ENCODE data around the gene KANK3. TPM values are rescaled to one million over a fixed set of nuclear protein-coding genes. Genes with fewer than 3 reads are reported as not detected.
"Not testable (repeated sequence)": the region's sequence is repeated elsewhere in the genome, so short reads cannot be mapped to it uniquely, and the experiment has no call there.

Gene KANK3
- total and polyA plus RNA-seq, 10 of the 15 experiments (the other 5 are each of a cell fraction or from before 2014, with no cell fraction given): 0.03 to 0.93 (median 0.22) TPM; not detected in 1

DNA sequence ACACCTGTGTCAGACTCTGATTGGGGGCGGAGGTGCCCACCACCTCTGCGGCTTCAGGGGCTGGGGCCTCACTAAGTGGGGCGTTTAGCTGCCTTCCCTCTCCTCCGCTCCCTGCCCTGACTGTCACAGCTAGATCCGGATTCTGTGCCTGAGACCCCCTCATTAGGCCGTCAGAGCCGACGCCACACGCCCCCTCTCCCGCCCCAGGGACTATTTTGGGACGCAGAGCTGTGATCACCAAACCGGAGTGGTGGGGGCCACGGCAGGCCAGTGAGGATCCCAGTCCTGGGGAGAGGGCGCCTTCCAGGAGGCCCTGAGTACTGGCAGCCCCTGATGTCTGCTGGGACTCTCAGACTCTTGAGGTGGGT is 762 bp downstream of the KANK3 start:
- SMC1A ChIA-PET (ENCODE audit: uncharacterized antibody, unreplicated experiment): no interaction called here
- Histone ChIP-seq H3K27me3 (replicated peaks in 1 of 2; ENCODE audit: control insufficient read depth in 2 of 2, insufficient read depth in 2 of 2, low read length in 1 of 2) (no peaks in the 10 kb centered on the region; a peak in 2 of 4 replicates), H3K4me2 (ENCODE audit: control insufficient read depth, insufficient read depth) (no peak overlapping the region), H3K9me3 (replicated peaks; ENCODE audit: control insufficient read depth, insufficient read depth, low read length) (no peaks in the 10 kb centered on the region), H2AFZ (ENCODE audit: control insufficient read depth, low read depth, low read length) (no peak overlapping the region), H3K79me2 (ENCODE audit: control insufficient read depth, insufficient read depth, low read length) (no peaks in the 10 kb centered on the region), H3K4me3 (no peak overlapping the region), H3K4me1 (ENCODE audit: control insufficient read depth, insufficient read depth, low read length) (peaks cover 3% of the 10 kb centered on the region), H3K27ac (ENCODE audit: control insufficient read depth, insufficient read depth) (no peak overlapping the region), H3K36me3 (ENCODE audit: control insufficient read depth in 2 of 2, insufficient read depth in 2 of 2, low read length in 1 of 2) (no peaks in the 10 kb centered on the region), H4K20me1 (ENCODE audit: control insufficient read depth, insufficient read depth) (no peaks in the 10 kb centered on the region), H3K9ac (ENCODE audit: control insufficient read depth, insufficient read depth, low read length) (no peak overlapping the region)
- RAD21 ChIA-PET (ENCODE audit: unreplicated experiment): no interaction called here
- intact Hi-C loops (cut with micrococcal nuclease; ENCODE audit: unreplicated experiment): no loop called here
- no peak for TF ChIP-seq TCF7 (IDR thresholded peaks at IDR 0.05; ENCODE audit: borderline replicate concordance)
- TF ChIP-seq TCF12 (IDR thresholded peaks at IDR 0.05; ENCODE audit: low read depth, low read length): no peak
- no peak for TF ChIP-seq TARDBP (IDR thresholded peaks at IDR 0.05; ENCODE audit: borderline replicate concordance)
- no peak for TF ChIP-seq TBL1XR1 (IDR thresholded peaks at IDR 0.05; ENCODE audit: low read depth, low read length)
- TF ChIP-seq PML (IDR thresholded peaks at IDR 0.05; ENCODE audit: low read length): no peak
- TF ChIP-seq MEF2B (IDR thresholded peaks at IDR 0.05; ENCODE audit: partially characterized antibody, poor library complexity, severe bottlenecking): no peak
- 26% methylated on average over 14 of the region's 14 CpGs for WGBS (ENCODE audit: insufficient coverage, insufficient replicate concordance, low lambda C conversion rate, missing lambda C conversion rate)
- POLR2A ChIA-PET: no interaction called here
- in situ Hi-C loops (cut with MboI): no loop called here
- no peak for FAIRE-seq
- BruUV-seq (replicated peaks): no TSS peak
- ATAC-seq: no peak; the same call in 2 of the 3 replicates
- CTCF ChIA-PET: no interaction called here
- DNase-seq (ENCODE audit: low read depth, low spot score): no peak

DNA sequence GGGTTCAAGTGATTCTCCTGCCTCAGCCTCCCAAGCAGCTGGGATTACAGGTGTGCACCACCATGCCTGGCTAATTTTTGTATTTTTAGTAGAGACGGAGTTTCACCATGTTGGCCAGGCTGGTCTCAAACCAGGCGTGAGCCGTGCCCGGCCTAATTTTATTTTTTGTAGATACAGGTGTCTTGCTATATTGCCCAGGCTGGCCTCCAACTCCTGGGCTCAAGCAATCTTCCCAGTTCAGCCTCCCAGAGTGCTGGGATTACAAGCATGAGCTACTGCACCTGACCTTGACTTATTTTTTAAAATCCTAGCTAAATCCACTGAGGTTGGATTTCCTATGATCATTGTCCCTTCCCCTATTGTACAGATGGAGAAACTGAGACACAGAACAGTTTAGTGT is 1.6 kb downstream of the KANK3 start:
- H4K20me1 ChIP-seq (ENCODE audit: control insufficient read depth, insufficient read depth); ATAC-seq; H3K79me2 ChIP-seq (ENCODE audit: control insufficient read depth, insufficient read depth, low read length); DNase-seq (ENCODE audit: low read depth, low spot score); H3K27me3 ChIP-seq (replicated peaks in 1 of 2; ENCODE audit: control insufficient read depth in 2 of 2, insufficient read depth in 2 of 2, low read length in 1 of 2); H2AFZ ChIP-seq (ENCODE audit: control insufficient read depth, low read depth, low read length); H3K4me2 ChIP-seq (ENCODE audit: control insufficient read depth, insufficient read depth); H3K36me3 ChIP-seq (ENCODE audit: control insufficient read depth in 2 of 2, insufficient read depth in 2 of 2, low read length in 1 of 2); H3K27ac ChIP-seq (ENCODE audit: control insufficient read depth, insufficient read depth); H3K4me3 ChIP-seq; intact Hi-C loops (cut with micrococcal nuclease; ENCODE audit: unreplicated experiment); H3K9me3 ChIP-seq (replicated peaks; ENCODE audit: control insufficient read depth, insufficient read depth, low read length); H3K4me1 ChIP-seq (ENCODE audit: control insufficient read depth, insufficient read depth, low read length); BruUV-seq (replicated peaks); FAIRE-seq; H3K9ac ChIP-seq (ENCODE audit: control insufficient read depth, insufficient read depth, low read length); in situ Hi-C loops (cut with MboI): not testable (repeated sequence)
- 88% methylated on average over 4 of the region's 4 CpGs for WGBS (ENCODE audit: insufficient coverage, insufficient replicate concordance, low lambda C conversion rate, missing lambda C conversion rate)
- CTCF ChIA-PET: interaction anchor here (0.7 to 1.1 kb wide), 2 partner anchors 12 to 237 kb away, joined by 3 to 4 read pairs; no protein-coding TSS in a partner anchor
- SMC1A ChIA-PET (ENCODE audit: uncharacterized antibody, unreplicated experiment): interaction anchor here (0.6 to 1.0 kb wide), 2 partner anchors 15 to 74 kb away, joined by 3 read pairs; no protein-coding TSS in a partner anchor
- POLR2A ChIA-PET: interaction anchor here (0.7 kb wide), 1 partner anchor 28 kb away, joined by 3 read pairs; no protein-coding TSS in a partner anchor
- RAD21 ChIA-PET (ENCODE audit: unreplicated experiment): interaction anchor here (0.6 to 0.8 kb wide), 2 partner anchors 13 to 164 kb away, joined by 3 to 4 read pairs; no protein-coding TSS in a partner anchor

Data from GM12878 (cell line).